ENCODE measurements around the gene KRTAP4-11.
"Not testable (repeated sequence)": the region's sequence is repeated elsewhere in the genome, so short reads cannot be mapped to it uniquely, and the experiment has no call there.

KRTAP4-11 gene

GRCh38 chr17:41096055-41096454, 22.1 kb downstream of the KRTAP4-11 start:
- TF ChIP-seq CTCF (IDR thresholded peaks at IDR 0.05) = no peak

- not testable (repeated sequence) for TF ChIP-seq CTCF (IDR thresholded peaks at IDR 0.05)
Measured at GRCh38 chr17:41084100-41084856, 33.9 kb downstream of the KRTAP4-11 start, which contains the start of gene KRTAP4-7. TSS of gene KRTAP4-7 (plus strand) at chr17:41084150. CDS start at chr17:41084207, 57 bp downstream.

GRCh38 chr17:41082626-41083025, 35.5 kb downstream of the KRTAP4-11 start:
- no peak for TF ChIP-seq CTCF (IDR thresholded peaks at IDR 0.05)

GRCh38 chr17:41076788-41077187, 41.4 kb downstream of the KRTAP4-11 start:
- TF ChIP-seq CTCF (IDR thresholded peaks at IDR 0.05) = no peak

GRCh38 chr17:41073676-41074075, 44.5 kb downstream of the KRTAP4-11 start:
- no peak for TF ChIP-seq CTCF (IDR thresholded peaks at IDR 0.05)

GRCh38 chr17:41071606-41072360, 46.4 kb downstream of the KRTAP4-11 start:
- no peak for TF ChIP-seq CTCF (IDR thresholded peaks at IDR 0.05)

GRCh38 chr17:41069031-41069430, 49.1 kb downstream of the KRTAP4-11 start:
- no peak for TF ChIP-seq CTCF (IDR thresholded peaks at IDR 0.05)
